NCI-H2171 treated with DMSO at 0.1 percent for 48 hours (cell line): ENCODE measurements around the gene TMEM258.
A peak's percentile ranks its signal among the peaks of the same experiment; 100 is the strongest.

Experiments used
- DNase-seq: peaks from one replicate; lab custom pipeline; 2025; lab: John Stamatoyannopoulos, UW

TMEM258 gene

DNA sequence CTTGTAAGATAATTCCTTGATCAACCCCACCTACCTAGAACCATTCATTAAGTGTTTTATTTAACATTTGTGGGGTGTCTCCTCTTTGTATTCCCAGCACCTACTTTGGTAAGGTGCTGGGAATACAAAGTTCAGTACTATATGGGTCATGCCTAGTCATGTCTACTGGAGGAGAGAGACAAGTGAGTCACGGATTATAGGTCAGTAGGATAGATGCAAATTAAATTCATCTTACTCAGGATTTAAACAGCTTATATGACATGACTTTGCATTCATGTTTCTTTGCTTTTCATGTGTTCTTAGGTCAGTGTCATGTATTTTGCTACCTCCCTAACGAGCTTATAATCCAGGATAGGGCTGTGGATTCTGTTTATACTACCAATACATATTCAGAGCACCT, 27.8 kb upstream of the TMEM258 start:
- no peak for DNase-seq

DNA sequence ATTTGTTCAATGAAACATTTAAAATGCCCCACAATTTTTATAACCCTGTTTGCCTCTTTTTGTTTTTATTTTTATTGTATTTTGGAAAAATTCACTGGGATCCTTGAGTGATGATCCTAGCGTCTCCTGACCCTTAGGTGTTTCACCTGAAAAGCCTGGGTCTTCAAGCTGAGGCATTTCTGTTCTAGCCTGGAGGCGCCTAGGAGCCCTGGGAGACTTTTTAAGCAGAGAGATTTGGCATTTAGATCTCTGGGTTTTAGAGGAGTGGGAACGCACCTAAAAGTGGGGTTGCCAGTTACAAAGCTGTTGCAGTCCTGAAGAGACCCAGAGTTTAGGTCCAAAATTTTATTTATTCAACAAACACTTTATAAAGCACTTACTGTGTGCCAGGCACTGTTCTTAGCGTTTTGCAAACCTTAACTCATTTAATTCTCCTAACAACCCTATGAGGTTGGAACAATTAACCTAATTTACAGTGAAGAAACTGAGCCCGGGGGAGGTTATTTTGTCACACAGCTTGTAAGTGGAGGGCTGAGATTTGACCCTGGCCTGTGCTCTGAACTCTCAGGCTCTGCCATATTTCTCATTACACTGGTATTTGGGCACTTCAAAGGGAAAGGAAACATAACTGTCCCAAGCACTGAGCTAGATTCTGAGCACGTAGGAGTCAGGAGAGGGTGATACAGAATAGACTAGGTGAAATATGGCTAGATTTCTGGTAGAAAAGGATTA, 25.2 kb upstream of the TMEM258 start:
- DNase-seq, result no peak

DNA sequence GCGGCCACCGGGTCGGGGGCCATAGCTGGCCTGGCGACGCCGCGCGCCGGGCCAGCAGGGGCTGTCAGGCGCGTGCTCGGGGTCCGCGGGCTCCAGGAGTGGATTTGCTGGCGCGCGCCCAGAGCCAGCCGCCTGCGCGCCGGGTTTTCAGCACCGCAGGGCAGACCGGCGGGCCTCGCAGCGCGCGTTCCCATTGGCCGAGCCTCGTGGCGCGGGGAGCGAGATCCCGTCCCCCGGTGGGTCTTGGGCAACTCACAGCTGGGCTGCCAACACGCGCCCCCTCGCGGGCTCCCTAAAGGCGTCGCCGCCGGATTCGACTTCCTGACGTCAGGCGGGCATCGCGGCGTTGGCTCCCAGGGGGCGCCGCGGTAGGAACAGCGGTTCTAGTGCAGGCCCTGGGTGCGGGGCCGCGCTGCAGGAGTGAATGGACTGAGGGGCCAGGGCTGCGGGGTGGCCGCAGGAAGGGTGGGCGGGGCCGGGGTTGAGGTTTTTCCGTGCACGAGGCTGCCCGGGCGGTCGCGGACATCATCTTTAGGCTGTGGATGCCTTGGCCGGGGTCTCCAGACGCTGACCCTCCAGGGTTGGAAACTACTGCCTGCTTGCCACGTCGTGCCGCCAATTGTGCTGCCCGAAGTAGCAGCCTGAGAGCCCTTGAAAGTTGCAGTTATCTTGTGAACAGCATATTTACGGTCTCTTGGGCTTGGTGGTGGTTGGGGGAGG, 24.5 kb upstream of the TMEM258 start, which contains the start of gene FADS1:
FADS1 (minus strand) TSS at position 268 of the 720 bp plus-strand sequence; CDS start at position 194, 74 bp downstream.
- DNase-seq, result peak; percentile 96

DNA sequence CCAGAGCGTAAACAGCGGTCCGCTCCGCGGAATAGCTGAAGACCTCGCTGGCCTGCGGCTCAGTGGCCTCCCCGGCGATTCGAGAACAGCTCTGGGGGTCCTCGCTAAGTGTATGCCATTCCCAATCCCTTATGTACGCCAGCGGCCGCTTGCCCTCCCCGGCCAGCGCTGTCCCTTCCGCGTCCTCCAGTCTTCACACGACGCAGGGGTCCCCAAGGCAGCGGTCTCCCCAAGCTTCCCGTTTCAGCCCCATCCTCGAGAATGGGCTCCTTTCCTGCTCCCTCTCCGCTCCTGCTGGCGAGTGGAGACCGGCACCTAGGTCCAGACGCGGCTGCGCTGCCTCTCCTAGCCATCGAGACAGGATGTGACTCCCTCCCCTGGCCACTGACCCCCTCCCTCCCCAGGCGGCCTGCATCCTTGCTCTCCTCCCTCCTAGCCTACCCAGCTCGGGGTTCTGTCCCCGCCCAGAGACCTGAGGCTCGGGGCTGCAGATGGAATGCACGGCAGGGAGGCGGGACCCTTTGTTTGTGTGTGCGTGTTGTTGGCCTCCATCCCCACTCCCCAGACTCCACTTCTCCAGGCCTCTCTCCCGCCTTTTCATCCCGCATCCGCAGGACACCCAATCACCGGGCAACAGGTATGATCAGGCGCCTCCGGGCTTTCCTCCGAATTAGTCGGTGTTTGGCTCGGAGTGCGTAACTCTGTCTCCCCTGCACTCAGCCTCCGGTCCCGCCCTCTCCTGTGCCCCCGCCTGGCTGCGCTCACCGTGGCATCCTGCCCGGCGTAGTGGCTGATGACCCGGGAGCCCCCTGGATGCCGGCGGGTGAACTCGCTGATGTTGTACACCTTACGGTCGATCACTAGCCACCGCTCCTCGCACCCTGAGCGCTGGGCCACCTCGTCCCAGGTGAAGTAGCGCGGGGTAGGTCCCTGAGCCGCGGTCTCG, 23.7 kb upstream of the TMEM258 start:
- DNase-seq, result peak; percentile 75

DNA sequence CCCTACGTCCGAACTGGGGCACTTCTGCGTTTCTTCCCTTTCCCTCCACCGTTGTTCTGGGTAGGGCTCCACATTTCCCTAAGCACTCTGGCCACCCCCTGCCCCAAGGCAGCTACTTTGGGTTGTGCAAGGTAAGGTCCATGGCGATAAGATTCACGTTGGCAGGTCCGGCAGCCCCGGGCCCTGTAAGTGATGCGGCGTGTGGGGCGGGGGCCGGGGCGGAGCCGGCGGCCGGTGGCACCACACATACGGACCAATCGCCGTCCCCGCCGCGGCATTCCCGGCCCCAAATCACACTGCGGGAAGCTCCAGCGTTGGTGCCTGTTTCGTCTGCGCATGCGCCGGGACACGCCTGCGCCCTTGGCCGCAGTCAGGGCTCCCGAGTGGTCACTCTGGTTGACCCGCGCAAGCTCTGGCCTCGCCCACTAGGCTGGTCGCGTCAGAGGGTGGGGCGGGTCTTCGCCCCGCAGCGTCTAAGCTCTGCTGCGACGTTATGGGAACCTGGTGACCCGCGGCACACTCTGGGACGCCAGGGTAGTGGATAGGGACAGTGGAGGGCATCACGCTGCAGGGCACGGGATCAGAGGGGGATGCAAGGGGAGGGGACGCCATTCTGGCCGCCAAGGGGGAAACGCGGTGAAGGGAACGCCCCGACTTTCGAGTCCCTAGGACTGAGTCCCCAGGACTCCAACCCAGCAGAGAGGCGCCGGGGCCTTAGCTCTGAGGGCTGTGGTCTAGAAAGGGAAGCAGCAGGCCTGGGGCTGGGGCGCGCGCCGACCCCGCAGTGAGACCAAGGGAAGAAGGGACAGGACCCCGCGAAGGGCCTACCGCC, 22.8 kb upstream of the TMEM258 start:
- peak; percentile 81 for DNase-seq

DNA sequence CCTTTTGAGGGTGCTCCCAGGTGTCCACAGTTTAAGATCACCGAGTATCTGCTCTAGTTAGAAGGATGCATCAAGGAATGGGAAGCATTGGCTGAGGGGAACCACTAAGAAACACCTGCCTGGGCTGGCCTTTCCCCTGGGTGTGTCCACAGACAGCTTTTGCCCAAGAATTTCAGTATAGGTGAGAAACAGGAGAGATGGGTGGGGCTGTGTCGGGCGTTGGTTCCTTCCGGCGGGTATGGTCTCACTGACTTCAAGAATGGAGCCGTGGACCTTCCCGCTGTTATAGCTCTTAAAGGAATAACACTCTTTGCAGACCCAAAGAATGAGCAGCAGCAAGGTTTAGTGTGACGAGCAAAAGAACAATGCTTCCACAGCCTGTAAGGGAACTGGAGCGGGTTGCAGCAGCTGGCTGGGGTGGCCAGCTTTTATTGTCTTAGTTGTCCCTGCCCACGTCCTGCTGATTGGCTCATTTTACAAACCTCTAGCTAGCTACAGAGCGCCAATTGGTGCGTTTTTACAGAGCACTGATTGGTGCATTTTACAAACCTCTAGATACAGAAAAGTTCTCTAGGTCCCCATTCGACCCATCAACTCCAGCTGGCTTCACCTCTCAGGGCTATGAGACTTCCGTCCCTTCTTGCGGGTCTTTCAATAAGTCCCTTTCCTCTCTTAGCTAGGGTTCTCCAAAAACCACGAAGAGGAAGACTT, 22.0 kb upstream of the TMEM258 start:
- peak; percentile 31 for DNase-seq

DNA sequence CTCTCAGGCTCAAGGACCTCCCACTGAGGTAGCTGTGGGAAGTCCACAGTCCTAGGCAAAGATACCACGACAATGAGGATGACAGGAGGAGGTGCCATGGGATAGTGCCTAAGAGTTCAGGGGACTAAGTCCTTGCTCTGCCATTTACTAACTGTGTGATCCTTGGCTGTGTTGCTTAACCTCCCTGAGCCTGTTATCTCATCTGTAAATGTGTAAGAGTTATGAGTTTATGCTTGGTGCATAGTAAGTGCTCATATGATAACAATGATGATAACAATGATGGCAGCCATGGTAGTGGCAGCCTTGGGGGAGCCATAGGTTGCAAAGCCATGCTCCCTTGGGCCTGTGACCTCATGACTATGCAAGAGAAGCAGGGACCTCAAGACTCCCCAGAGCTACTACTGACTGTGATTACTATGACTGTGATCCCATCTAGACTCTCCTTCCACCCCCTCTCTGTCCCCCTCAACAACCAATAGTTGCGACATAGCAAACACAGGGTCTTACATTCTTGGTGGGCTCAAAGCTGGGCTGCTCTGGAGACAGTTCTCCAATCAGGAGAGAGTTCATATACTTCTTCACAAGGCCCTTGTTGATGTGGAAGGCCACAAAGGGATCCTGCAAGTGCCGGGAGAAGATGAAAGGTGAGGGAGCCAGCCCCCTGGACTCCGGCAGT, 20.5 kb upstream of the TMEM258 start:
- DNase-seq, result no peak

DNA sequence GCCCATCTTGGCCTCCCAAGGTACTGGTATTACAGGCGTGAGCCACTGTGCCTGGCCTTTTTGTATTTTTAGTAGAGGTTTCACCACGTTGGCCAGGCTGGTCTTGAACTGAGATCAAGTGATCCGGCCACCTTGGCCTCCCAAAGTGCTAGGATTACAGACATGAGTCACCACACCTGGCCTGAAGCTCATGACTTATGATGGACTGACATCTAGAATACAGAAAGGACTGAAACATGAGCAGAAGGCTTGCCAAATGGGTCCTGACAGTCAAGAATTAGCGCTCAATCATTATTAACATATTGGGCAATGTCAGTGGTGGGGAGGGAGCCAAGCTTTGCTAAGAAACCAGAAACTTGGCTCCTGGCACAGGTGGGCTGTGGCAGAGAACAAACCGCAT, 19.4 kb upstream of the TMEM258 start:
- no peak for DNase-seq

DNA sequence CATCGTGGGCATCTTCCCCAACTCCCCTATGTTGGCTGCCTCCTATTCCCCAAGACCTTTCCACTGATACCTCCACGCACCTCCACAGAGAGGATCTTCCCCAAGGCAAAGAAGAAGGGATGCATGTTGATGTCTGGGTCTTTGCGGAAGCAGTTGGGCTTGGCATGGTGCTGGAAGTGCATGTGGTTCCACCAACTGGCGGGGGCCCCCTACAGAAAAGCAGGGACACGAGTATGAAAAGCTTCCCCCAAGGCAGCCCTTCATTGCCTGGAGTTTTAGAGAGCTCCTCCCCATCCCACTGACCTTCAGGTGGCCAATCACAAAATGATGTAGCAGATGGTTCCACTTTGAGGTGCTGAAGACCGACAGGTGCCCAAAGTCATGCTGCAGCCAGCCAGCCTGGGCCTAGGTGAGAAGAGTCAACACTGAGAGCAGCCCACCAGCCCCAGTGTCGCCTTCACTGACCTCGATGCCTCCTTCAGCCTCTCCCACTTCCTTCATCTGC, 18.3 kb upstream of the TMEM258 start:
- no peak for DNase-seq

DNA sequence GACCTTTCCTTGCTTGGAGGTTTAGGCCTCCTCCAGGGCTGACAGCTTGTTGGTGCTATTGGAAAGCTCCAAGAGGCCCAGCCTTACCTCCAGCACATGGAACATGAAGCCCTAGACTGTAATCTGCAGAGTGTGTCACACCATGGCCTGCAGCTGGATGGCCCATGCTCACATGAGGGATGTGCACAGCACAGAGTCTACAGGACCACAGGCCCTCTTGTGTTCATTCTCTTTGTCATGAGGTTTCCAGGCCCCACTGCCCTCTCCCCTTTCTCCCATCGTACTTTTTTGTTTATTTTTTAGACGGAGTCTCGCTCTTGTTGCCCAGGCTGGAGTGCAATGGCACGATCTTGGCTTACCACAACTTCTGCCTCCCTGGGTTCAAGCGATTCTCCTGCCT, 14.4 kb upstream of the TMEM258 start:
- DNase-seq, result no peak

DNA sequence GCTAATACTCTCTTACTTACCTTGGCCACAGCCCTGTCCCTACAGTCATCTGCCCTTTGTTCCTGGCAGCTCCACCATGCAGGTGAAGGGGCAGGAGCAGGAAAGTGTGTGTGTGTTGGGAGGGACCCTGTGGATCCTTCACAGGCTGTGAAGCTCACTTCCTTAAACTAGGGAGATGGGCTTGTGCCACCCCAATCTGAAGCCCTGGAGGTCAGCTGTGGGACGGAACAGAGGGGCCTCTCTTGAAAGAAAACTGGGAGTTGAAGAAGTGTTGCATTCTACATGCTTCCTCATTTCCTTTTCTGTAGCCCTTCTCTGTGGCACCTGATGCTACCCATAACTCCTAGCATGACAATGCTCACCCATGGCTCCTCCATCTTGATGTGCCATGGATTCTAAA, 12.7 kb upstream of the TMEM258 start:
- DNase-seq, result no peak

DNA sequence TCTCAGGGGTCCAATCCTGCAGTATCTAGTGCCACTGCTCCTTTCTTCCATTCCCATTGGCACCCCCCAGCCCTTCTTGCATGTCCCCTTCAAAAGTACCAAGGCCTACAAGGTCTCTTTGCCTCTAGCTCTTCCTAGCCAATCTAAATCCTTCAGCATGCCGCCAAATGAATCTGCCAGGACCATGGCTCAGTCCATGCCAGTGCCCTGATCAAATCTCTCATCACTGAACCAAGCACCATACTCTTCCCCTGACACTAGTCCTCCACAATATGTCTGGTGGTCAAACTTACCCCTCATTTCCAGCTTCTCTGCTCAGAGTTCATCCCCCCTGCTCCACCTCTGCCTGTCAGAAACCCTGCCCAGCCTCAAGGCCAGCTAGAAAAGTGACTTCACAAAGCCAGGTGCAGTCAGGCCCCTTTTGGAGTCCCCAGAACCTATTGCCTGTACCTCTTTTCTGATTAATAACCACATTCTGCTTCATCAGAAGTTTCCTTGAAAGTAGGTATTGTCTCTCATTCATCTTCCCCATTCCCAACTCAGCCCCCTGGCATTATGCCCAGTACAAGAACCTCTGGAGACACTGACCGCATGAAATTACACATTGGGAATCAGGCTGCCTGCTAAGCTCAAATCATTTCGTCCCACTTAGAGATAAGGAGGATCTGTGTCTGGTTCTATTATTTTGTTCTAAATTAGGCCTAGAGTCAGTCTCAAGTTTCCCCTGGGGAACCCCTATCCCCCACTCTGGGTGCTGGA, 11.7 kb upstream of the TMEM258 start:
- no peak for DNase-seq

DNA sequence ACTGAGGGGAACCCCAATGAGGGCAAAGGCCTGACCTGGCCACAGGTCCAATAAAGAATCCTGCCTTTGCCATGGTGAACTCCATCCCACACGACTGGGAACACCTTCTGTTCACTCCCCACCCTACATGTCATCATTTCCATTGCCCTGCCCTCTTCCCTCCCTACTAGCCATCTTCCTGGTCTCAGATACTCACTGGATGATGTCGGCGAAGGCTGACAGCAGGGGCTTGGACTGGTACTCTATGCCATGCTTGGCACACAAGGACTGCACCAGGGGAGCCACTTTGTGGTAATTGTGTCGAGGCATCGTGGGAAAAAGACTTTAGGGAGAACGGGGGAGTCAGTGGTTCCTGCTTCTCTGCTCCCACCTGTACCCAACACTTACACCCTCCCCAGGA, 10.2 kb upstream of the TMEM258 start:
- DNase-seq, result no peak

DNA sequence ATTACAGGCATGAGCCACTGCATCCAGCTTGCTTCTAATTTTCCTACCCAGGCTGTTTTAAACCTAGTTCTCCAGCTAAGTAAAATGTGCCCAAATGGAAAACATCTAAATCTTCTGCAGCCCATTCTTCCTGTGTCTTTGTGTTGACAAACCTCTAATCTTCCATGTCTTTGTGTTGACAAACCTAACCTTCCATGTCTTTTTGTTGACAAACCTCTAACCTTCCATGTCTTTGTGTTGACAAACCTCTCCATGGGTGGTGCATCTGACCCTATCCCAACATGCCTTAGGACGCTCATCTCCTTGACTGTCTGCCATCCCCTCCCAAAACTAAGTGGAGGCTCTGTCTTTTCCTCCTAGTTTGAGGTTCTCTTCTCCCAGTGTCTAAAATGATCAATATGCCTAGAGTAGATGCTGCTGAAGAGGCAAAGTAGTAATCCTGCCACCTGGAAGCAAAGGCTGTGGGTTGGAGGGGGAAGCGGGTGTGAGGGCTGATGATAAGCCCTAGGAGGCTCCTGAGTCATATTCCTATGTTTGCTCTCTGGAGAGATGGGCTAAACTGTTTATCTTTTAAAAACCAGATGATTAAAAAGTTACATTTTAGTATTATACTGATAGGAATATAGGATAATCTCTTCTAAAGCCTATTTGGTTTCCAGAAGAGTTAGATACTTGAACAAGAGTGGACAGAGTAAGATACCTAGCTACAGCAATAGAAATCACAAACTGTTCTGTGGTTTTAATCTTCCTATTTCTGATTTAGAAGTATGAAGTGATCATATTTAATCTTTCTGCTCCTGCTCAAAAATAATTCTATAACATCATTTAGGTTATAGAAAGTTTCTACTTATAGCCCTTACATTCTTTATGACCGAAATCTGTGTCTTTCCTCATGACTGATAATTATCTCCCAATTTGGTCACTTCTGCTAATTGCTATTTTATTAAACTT, 8.2 kb upstream of the TMEM258 start:
- DNase-seq, result no peak

DNA sequence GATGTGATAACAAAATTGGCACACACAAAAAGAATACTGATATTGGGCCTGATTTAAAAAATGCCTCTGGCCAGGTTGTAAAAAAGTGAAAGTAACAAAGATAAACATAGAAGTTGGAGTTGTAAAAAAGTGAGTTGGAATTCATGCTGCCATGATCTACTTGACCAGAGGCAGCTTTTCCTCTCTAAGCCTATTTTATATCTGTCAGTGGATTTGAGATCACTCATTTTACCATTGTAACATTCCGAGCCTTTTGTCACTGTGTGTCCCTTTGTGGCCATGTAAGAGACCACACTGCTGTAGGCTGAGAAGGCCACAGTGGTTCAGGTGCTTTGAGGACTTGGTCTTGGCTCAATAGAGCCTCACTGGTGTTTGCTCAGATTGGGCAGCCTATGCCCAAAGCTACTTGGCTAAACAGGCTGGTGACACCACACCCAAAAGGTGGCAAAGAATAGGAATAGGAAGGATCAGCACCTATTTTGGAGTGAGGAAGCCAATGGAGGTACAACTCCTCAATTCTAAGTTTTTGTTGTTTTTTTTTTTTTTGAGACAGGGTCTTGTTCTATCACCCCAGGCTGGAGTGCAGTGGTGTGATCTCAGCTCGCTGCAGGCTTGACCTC, 7.4 kb upstream of the TMEM258 start:
- DNase-seq, result no peak

DNA sequence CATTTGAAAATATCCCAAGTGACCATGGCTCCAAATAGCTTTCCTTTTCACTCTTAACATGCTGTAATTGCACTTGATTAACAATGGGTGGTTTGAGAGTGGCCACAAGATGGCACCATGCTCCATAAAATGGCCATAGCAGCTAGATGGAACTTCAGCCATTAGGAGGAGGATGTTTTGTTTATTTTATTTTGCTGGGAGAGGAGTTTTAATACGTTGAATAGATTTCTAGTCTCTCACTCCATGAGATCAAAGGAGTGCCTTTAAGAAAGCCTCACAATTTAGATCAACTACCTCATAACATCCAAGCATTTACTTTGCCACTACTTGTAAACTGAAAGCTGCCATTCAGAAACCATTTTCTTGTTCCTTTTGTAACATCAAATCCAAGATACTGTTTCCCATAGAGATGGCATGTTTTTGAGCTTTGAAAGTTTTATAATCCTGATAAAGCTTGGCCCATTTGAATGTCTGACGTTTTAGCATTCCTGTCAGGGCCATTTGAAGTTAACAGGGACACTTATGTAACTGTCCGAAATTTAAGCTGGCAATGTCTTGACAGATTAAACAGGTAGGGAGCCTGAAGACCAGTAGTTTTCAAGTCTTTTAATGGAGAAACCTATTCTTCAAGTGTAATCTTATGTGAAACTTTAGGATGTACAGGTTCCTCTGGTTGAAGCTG, 5.0 kb upstream of the TMEM258 start:
- peak; percentile 68 for DNase-seq

DNA sequence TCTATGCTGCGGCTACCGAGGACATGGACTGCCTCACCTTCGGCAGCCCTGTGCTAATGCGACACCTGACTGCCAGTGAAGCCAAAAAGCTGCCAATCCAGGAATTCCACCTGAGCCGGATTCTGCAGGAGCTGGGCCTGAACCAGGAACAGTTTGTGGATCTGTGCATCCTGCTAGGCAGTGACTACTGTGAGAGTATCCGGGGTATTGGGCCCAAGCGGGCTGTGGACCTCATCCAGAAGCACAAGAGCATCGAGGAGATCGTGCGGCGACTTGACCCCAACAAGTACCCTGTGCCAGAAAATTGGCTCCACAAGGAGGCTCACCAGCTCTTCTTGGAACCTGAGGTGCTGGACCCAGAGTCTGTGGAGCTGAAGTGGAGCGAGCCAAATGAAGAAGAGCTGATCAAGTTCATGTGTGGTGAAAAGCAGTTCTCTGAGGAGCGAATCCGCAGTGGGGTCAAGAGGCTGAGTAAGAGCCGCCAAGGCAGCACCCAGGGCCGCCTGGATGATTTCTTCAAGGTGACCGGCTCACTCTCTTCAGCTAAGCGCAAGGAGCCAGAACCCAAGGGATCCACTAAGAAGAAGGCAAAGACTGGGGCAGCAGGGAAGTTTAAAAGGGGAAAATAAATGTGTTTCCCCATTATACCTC, 3.6 kb upstream of the TMEM258 start:
- no peak for DNase-seq
